GM10266 (cell line): ENCODE results near the gene USP22.

Experiments used
- DNase-seq: peaks from one replicate; pipeline ENCODE4 v3.0.0; 2012; ENCODE audit errors: extremely low spot score
- CTCF ChIP-seq: IDR thresholded peaks from 2 replicates; pipeline ENCODE4 v1.5.1; 2012; ENCODE audit warnings: mild to moderate bottlenecking, low read depth; ENCODE audit not compliant: control insufficient read depth, insufficient read depth; ENCODE audit errors: missing control alignments

Gene USP22

DNA sequence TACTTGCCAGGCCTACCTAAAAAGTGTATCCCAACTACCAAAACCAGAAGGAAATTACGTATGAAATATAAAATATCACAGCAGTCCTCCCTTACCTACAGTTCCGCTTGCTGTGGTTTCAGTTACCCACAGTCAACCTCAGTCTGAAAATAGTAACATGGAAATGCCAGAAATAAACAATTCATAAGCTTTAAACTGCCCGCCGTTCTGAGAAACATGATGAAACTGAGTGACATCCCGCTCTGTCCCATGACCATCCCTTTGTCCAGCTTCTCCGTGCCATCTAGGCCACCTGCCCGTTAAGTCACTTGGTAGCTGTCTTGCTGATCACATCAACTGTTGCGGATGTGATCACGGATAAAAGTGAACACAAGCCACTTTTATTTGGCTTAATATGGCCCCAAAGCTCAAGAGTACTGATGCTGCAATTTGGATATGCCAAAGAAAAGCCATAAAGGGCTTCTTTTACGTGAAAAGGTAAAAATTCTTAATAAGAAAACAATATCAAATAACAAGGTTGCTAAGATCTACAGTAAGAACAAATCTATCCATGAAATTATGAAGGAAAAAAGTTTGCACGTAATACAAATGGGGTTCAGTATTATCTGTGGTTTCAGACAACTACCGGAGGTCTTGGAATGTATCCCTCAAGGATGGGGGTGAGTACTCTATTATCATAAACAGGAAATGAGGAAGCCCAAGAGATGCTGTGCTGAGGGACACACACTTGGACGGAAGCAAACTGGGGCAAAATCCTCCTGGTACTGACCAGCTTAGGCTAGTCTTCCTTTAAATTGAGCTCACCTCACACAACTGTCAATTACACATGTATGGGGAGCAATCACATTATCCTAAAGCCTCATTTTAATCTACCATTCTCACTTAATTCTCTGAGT, 8.2 kb downstream of the USP22 start:
- TF ChIP-seq CTCF: no peak
- no peak for DNase-seq

DNA sequence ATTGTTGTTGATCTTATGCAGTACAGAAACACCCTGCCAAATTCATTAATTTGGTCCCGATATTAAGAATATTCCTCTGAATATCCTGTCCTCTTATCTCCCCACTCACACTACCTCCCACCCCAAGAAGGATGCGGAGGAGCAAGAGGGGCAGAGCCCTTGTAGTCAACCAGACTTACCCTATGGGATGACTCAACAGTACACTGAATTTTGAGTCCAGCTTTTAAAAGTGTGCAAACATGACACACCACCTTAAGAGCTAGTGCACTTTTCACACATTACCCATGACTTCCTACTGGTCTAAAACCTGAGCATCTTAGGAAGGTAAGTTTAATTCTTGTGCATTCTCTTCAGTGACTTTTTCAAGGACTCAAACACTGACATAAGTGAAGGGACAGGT, 9.5 kb downstream of the USP22 start:
- no peak for DNase-seq
- TF ChIP-seq CTCF: no peak

DNA sequence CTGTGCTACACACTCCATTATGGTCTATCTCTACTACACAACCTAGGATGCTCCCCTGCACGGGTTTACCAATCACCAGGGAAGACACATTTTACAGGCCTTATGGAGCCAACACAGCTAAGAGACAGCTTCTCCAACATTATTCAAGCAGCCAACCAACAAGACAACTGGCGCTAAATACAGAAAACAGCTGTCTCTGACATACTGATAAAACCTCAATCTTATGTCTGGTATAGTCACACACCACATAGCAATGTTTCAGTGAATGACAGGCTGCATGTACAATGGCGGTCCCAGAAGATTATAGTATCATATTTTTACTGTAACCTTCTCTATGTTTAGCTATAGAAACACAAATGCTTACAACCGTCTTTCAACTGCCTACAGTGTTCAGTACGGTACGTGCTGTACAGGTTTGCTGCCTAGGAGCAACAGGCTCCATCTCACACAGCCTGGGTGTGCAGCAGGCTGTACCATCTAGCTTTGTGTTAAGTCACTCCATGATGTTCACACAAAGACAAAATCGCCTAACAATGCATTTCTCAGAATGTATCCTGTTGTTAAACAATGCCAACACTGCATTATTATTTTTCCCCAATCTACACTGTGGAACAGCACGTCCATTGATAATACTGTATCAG, 10.9 kb downstream of the USP22 start:
- DNase-seq: no peak
- TF ChIP-seq CTCF: no peak

GRCh38 chr17:21030375-21030774, 12.4 kb downstream of the USP22 start:
- no peak for TF ChIP-seq CTCF

DNA sequence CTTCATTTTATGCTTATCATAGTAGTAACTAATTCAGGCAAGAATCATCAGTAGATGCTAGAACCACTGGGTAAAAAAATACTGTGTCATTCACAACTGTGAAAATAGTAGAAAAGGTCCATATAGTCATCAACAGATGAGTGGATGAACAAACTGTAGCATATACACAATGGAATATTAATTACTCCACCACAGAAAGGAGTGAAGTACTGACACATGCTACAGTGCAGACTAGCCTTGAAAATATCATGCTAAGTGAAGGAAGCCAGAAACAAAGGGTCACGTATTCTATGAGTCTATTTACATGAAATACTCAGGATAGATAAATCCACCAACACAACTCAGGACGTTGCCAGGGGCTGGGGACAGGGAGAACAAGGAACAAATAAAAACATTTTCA, 13.3 kb downstream of the USP22 start:
- TF ChIP-seq CTCF: no peak
- no peak for DNase-seq

More at GRCh38 chr17:21030375-21030774, 12.4 kb downstream of the USP22 start:
- DNase-seq: no peak

DNA sequence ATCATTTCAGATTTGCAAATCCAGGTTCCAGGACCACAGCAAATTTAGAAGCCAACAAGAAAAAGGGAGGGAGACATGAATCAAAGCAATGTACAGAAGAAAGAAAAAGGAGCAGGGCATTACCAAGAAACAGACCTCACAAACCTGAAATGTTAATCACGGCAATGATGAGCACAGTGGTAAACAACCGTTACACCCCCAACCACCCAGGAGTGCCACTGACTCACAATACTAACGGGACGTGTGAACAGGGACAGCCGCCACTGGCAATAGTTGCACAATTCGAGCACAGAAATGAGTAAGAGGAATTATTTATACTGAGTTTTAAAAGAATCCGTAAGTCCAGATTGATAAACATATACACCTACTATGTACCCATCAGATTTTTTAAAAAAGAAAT, 13.8 kb downstream of the USP22 start:
- TF ChIP-seq CTCF: no peak
- no peak for DNase-seq

DNA sequence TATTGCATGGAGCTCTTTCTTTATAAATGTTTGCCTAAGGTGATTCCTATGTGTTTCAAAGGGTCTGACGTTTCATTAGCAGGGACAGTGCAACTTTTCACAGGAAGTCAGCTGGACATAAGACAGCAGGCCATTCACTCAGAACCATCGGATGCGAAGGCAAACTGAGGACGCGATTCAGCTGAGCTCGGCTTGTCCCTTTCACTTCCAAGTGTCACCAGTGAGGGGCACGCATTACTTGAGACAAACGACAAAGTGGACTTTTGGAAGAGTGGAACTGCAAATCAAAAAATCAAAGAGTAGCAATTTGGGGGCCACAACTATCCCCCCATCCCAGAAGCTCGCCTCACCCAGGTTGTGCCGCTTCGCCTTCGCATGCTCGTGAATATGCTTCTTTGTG, 14.6 kb downstream of the USP22 start:
- TF ChIP-seq CTCF: no peak
- DNase-seq: no peak
